Activated CD8-positive, alpha-beta memory T cell treated with anti-CD3 and anti-CD28 coated beads, Interleukin-2, amount 10 ng/mL, durations not matched to agents 7 days and 5 days (primary cell): Measurements from ENCODE around the gene PTGDS. TPM values are rescaled to one million over a fixed set of nuclear protein-coding genes. Genes with fewer than 3 reads are reported as not detected.

Source experiments
- ATAC-seq: fragments of 150-1000 bp; cut with Tn5 transposase; one replicate; pipeline ENCODE4 v1.10.0; 2021; ENCODE audit warnings: moderate library complexity
- CTCF ChIA-PET: fragments of 350-600 bp; sonication (Branson Sonifier 250); formaldehyde crosslinking; loops from one replicate; lab custom pipeline; 2021; ENCODE audit warnings: antibody characterized with exemption; lab: Charles Lee
- DNase-seq: peaks from one replicate; pipeline ENCODE4 v3.0.0-alpha.2; 2020
- H3K27ac Mint-ChIP-seq: one replicate; pipeline ENCODE4 v1.8.0; 2021; ENCODE audit warnings: mild to moderate bottlenecking, mixed read lengths
- H3K27me3 Mint-ChIP-seq: one replicate; pipeline ENCODE4 v1.8.0; 2021; ENCODE audit warnings: mixed read lengths
- H3K36me3 Mint-ChIP-seq: one replicate; pipeline ENCODE4 v1.8.0; 2021; ENCODE audit warnings: mild to moderate bottlenecking, mixed read lengths
- H3K4me1 Mint-ChIP-seq: one replicate; pipeline ENCODE4 v1.8.0; 2021; ENCODE audit warnings: mixed read lengths
- H3K4me3 Mint-ChIP-seq: one replicate; pipeline ENCODE4 v1.8.0; 2021; ENCODE audit warnings: mild to moderate bottlenecking, moderate library complexity, mixed read lengths
- H3K9me3 Mint-ChIP-seq: one replicate; pipeline ENCODE4 v1.8.0; 2022; ENCODE audit warnings: low read depth, mixed read lengths
- total RNA-seq, 2 experiments: library from RNA; stranded (reverse); gene quantifications; one replicate each; pipeline ENCODE4 v1.2.3, GENCODE V29; 2021

Gene PTGDS
- total RNA-seq, 2 experiments from 2014 or later: 1.2 to 3.2 TPM

GRCh38 chr9:137016436-137016835 lies 39.1 kb downstream of the PTGDS start:
- ATAC-seq: no peak
- no peaks in the 10 kb centered on the region for H3K9me3 Mint-ChIP-seq
- H3K4me3 Mint-ChIP-seq: no peak overlapping the region
- peaks cover 2% of the 10 kb centered on the region for H3K4me1 Mint-ChIP-seq
- no peaks in the 10 kb centered on the region for H3K27me3 Mint-ChIP-seq
- no peak for DNase-seq
- CTCF ChIA-PET: interaction anchor here (2.6 kb wide), 1 partner anchor 12 kb away, joined by 8 read pairs; the partner anchor contains the start of gene ABCA2
- H3K36me3 Mint-ChIP-seq: peaks cover 1% of the 10 kb centered on the region
- no peak overlapping the region for H3K27ac Mint-ChIP-seq

- no peak for ATAC-seq
- peaks cover 1% of the 10 kb centered on the region for H3K36me3 Mint-ChIP-seq
- no peak overlapping the region for H3K27ac Mint-ChIP-seq
- H3K4me1 Mint-ChIP-seq: peaks cover 3% of the 10 kb centered on the region
- H3K27me3 Mint-ChIP-seq: no peaks in the 10 kb centered on the region
- CTCF ChIA-PET: interaction anchor here (4.4 kb wide), 1 partner anchor 12 kb away, joined by 19 read pairs; the partner anchor contains the start of gene ABCA2
- DNase-seq: no peak
- H3K9me3 Mint-ChIP-seq: no peaks in the 10 kb centered on the region
- H3K4me3 Mint-ChIP-seq: no peak overlapping the region
Measured at GRCh38 chr9:137017071-137017470, 39.8 kb downstream of the PTGDS start.

GRCh38 chr9:137017791-137018497 lies 40.6 kb downstream of the PTGDS start:
- Mint-ChIP-seq H3K4me3 (no peak overlapping the region), H3K36me3 (peaks cover 1% of the 10 kb centered on the region), H3K27me3 (no peaks in the 10 kb centered on the region), H3K4me1 (peaks cover 4% of the 10 kb centered on the region), H3K9me3 (no peaks in the 10 kb centered on the region), H3K27ac (no peak overlapping the region)
- no peak for DNase-seq
- CTCF ChIA-PET: interaction anchor here (4.4 kb wide), 1 partner anchor 11 kb away, joined by 19 read pairs; the partner anchor contains the start of gene ABCA2
- ATAC-seq: no peak

GRCh38 chr9:137018761-137019559 lies 41.7 kb downstream of the PTGDS start:
- Mint-ChIP-seq H3K27ac (no peak overlapping the region), H3K4me1 (peaks cover 7% of the 10 kb centered on the region), H3K4me3 (no peak overlapping the region), H3K27me3 (no peaks in the 10 kb centered on the region), H3K36me3 (peaks cover 1% of the 10 kb centered on the region), H3K9me3 (no peaks in the 10 kb centered on the region)
- ATAC-seq: no peak
- CTCF ChIA-PET: interaction anchor here (1.0 to 4.4 kb wide), 2 partner anchors 10 to 11 kb away, joined by 3 to 19 read pairs; partner anchors contain the start of gene ABCA2
- DNase-seq: no peak

GRCh38 chr9:137019891-137020683 lies 42.8 kb downstream of the PTGDS start:
- Mint-ChIP-seq H3K4me3 (no peak overlapping the region), H3K4me1 (peaks cover 14% of the 10 kb centered on the region), H3K27me3 (no peaks in the 10 kb centered on the region), H3K9me3 (no peaks in the 10 kb centered on the region), H3K36me3 (peaks cover 1% of the 10 kb centered on the region), H3K27ac (no peak overlapping the region)
- DNase-seq (no peak), ATAC-seq (no peak)
- CTCF ChIA-PET: interaction anchor here (1.0 to 9.7 kb wide), 5 partner anchors 9 to 72 kb away, joined by 3 to 79 read pairs (median 7); partner anchors contain the start of genes ABCA2 and FUT7

GRCh38 chr9:137020771-137021567 lies 43.7 kb downstream of the PTGDS start:
- Mint-ChIP-seq H3K27ac (no peak overlapping the region), H3K27me3 (no peaks in the 10 kb centered on the region), H3K4me1 (peaks cover 14% of the 10 kb centered on the region), H3K36me3 (no peaks in the 10 kb centered on the region), H3K9me3 (no peaks in the 10 kb centered on the region), H3K4me3 (no peak overlapping the region)
- CTCF ChIA-PET: interaction anchor here (0.7 to 9.7 kb wide), 8 partner anchors 8 to 233 kb away, joined by 3 to 79 read pairs (median 4); partner anchors contain the start of genes ABCA2 and FUT7
- ATAC-seq (no peak), DNase-seq (no peak)

- no peaks in the 10 kb centered on the region for H3K36me3 Mint-ChIP-seq
- H3K9me3 Mint-ChIP-seq: no peaks in the 10 kb centered on the region
- peaks cover 16% of the 10 kb centered on the region for H3K4me1 Mint-ChIP-seq
- CTCF ChIA-PET: interaction anchor here (0.7 to 9.7 kb wide), 9 partner anchors 8 to 233 kb away, joined by 3 to 79 read pairs (median 4); partner anchors contain the start of gene ABCA2
- no peak overlapping the region for H3K4me3 Mint-ChIP-seq
- H3K27ac Mint-ChIP-seq: no peak overlapping the region
- DNase-seq (no peak), ATAC-seq (no peak)
- H3K27me3 Mint-ChIP-seq: no peaks in the 10 kb centered on the region
Measured at GRCh38 chr9:137021568-137021978, 44.3 kb downstream of the PTGDS start.

- no peaks in the 10 kb centered on the region for H3K9me3 Mint-ChIP-seq
- H3K36me3 Mint-ChIP-seq: no peaks in the 10 kb centered on the region
- peaks cover under 1% of the 10 kb centered on the region for H3K27me3 Mint-ChIP-seq
- H3K4me3 Mint-ChIP-seq: no peak overlapping the region
- ATAC-seq (peak; percentile 85), DNase-seq (peak; percentile 87)
- no peak overlapping the region for H3K27ac Mint-ChIP-seq
- CTCF ChIA-PET: interaction anchor here (0.6 to 9.7 kb wide), 5 partner anchors 14 to 214 kb away, joined by 3 to 79 read pairs (median 4); no protein-coding TSS in a partner anchor
- peaks cover 18% of the 10 kb centered on the region for H3K4me1 Mint-ChIP-seq
Measured at GRCh38 chr9:137021979-137022661, 44.8 kb downstream of the PTGDS start.

- ATAC-seq: no peak
- peaks cover 3% of the 10 kb centered on the region for H3K27me3 Mint-ChIP-seq
- no peaks in the 10 kb centered on the region for H3K36me3 Mint-ChIP-seq
- peaks cover 20% of the 10 kb centered on the region for H3K4me1 Mint-ChIP-seq
- CTCF ChIA-PET: interaction anchor here (0.6 to 10.2 kb wide), 5 partner anchors 13 to 214 kb away, joined by 3 to 98 read pairs (median 4); partner anchors contain the start of gene SAPCD2
- H3K4me3 Mint-ChIP-seq: no peak overlapping the region
- no peak for DNase-seq
- no peak overlapping the region for H3K27ac Mint-ChIP-seq
- H3K9me3 Mint-ChIP-seq: no peaks in the 10 kb centered on the region
Measured at GRCh38 chr9:137022662-137023008, 45.3 kb downstream of the PTGDS start.

- Mint-ChIP-seq H3K36me3 (no peaks in the 10 kb centered on the region), H3K27me3 (peaks cover 3% of the 10 kb centered on the region), H3K4me3 (no peak overlapping the region), H3K27ac (no peak overlapping the region), H3K4me1 (peaks cover 20% of the 10 kb centered on the region), H3K9me3 (no peaks in the 10 kb centered on the region)
- ATAC-seq (no peak), DNase-seq (no peak)
- CTCF ChIA-PET: interaction anchor here (1.4 to 10.2 kb wide), 3 partner anchors 13 to 47 kb away, joined by 4 to 98 read pairs (median 79); partner anchors contain the start of gene SAPCD2
Measured at GRCh38 chr9:137023157-137023556, 45.9 kb downstream of the PTGDS start.

- CTCF ChIA-PET: interaction anchor here (9.7 to 10.2 kb wide), 2 partner anchors 12 to 44 kb away, joined by 79 to 98 read pairs; partner anchors contain the start of gene SAPCD2
- DNase-seq: no peak
- H3K4me1 Mint-ChIP-seq: peaks cover 21% of the 10 kb centered on the region
- no peak overlapping the region for H3K4me3 Mint-ChIP-seq
- peaks cover 3% of the 10 kb centered on the region for H3K27me3 Mint-ChIP-seq
- H3K9me3 Mint-ChIP-seq: no peaks in the 10 kb centered on the region
- no peak overlapping the region for H3K27ac Mint-ChIP-seq
- H3K36me3 Mint-ChIP-seq: no peaks in the 10 kb centered on the region
- ATAC-seq: no peak
Measured at GRCh38 chr9:137023583-137023991, 46.3 kb downstream of the PTGDS start.
